Right renal pelvis (tissue), 4 donors: Measurements from ENCODE around the gene DPY19L1. TPM values are rescaled to one million over a fixed set of nuclear protein-coding genes. Genes with fewer than 3 reads are reported as not detected.
"Not testable (repeated sequence)": the region's sequence is repeated elsewhere in the genome, so short reads cannot be mapped to it uniquely, and the experiment has no call there.

ENCODE experiments used
- DNase-seq, 4 donors: peaks; one replicate each; pipeline ENCODE4 v3.0.0-alpha.2; 2013; ENCODE audit warnings: low read depth in 4 of 4, low spot score in 3 of 4, missing footprints in 1 of 4
- polyA plus RNA-seq, 4 donors: library from polyadenylated mRNA; unstranded; fragments of 120-200 nt; gene quantifications; one replicate each; pipeline ENCODE4 v1.2.1, GENCODE V29; 2013; ENCODE audit not compliant: insufficient read length in 4 of 4

The DPY19L1 gene
- polyA plus RNA-seq, 4 donors = 26.2 to 39.9 (median 37.3) TPM

DNA sequence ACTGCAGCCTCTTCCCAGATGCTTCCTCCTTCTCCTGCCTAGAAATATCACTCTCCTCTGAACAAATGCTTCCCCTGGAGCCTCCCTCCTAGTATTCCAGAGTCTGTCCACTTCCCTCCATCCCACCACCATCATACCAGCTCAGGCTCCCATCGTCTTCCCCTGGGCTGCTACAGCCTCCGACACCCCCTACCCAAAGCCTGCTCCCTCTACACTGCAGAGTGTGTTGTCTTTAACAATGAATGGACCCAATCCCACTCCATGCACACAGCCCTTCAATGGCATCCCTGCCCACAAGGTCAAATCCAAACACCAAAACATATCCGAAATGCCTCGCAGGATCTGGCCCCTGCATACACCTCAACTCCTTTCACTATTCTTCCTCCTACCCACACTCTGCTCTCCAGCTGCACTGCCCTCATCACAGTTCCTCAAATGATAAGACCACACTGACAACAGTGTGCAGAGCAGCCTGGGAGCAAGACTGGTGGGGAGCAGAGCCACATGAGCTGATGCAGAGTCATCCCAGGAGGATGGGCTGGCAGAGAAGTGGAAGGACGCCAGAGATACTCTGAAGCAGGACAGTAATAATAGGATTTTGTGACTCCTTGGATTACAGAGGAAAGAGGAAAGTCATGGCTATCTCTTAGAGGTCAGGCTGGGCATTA is 40.7 kb downstream of the DPY19L1 start:
- DNase-seq = not testable (repeated sequence)

DNA sequence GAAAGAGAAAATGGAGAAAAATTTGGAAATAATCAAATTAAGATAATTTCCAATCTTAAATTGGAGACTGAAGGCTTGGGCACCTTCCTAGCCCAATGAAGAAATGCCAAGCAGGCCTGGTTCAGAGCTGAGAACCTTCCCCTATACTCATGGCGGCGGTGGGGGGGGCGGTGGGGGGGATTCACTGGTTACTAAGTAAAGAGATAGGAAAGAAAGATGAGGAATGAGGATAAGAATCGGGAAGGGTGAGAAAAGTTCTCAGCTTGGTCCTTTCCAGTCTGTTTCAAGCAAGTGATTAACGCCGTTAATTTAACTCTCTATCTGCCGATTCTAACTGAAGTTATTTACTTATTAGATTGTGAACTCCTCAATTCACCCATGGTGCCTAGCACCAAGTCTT is 41.5 kb downstream of the DPY19L1 start:
- DNase-seq = no peak

DNA sequence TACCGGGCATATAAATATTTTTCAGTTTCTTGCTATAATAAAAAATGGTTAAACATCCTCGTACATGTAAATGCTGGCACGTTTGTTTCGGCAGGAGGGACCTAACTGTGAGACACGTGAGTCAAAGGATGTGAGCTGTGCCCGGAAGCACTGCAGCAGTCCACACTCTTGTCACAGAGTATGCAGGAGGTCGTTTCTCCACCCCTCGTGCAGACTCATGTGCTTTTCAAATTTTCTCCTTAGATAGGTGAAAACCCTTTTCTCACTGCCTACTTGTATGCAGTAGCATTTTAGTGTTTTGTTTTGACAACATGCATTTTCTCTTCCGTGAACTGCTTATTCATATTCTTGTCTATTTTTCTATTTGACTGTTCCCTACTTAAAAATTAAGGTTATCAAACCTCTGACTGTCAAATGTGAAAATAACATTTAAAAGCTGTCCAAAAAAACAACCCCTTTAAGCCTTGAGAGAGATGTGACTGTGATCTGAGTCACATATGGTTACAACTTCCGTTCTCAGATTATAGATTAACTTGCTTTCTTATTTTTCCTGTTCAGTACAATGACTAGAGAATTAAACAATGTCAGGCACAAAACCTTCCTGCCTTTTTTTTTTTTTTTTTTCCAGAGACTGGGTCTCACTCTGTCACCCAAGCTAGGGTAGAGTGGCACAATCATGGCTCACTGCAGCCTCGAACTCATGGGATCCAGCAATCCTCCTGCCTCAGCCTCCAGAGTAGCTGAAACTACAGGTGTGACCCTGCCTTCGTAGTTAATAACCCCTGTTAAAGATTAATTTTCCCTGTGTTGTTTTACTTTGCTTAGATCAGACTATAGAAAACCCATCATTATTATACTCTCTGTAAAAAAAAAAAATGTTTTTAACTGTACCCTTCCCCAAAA is 45.1 kb downstream of the DPY19L1 start:
- no peak for DNase-seq

DNA sequence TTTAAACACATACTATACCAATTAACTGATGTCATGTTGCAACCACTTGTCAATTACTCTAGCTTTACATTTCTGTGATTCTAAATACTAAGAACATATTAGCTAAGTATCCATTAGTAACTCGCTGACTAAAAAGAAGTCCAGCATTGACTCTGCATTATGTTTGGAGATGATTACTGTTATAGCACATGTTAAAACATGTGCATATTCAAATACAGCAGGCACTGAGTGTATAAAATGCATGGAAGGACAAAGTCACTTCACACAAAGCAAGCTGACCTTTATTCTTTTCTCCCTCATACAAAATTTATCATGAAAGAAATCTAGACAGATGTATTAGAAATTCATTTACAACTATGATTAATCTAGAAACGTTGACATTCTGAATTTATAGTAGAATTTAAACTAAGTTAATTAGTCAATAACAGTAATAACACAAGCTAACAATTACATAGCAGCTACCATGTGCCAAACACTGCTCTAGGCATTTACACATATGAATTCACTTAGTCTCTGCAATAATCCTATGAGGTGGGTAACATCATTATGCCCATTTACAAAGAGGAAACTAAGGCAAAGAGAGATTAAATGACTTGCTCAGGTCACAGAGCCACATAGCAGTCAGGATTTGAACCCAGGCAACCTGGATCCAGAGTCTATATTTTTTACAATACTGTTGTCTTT is 48.7 kb downstream of the DPY19L1 start:
- DNase-seq = not testable (repeated sequence)

DNA sequence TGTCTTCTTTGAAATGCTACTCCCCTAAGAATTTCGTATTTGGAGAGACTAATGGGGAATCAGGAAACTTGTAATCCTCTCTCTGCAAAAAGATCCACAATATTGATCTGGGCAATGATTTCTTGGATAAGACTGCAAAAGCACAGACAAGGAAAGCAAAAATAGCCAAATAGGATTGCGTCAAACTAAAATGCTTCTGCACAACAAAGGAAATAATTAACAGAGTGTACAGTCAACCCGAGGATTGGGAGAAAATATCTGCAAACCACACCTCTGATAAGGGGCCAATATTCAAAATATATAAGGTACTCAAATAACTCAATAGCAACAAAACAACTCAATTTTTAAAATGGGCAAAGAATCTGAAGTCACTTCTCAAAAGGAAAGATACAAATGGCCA is 52.1 kb downstream of the DPY19L1 start:
- not testable (repeated sequence) for DNase-seq

DNA sequence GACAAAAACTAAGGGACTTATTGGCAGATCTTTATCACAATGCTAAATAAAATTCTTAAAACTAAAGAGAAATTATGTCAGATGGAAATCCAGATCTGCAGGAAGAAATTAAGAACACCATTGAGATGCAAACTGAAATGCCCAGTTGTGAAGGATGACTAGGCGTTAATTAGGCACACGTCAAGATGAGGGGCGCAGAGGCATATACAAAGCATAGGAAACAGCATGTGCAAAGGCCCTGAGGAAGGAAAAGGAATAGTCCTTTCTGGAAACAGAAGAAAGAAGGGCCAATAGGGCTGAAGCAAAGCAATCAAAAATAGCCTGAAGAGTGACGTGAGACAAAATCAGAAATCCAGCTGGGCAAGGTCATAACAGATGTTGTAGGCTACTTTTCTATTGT is 53.1 kb downstream of the DPY19L1 start:
- not testable (repeated sequence) for DNase-seq

DNA sequence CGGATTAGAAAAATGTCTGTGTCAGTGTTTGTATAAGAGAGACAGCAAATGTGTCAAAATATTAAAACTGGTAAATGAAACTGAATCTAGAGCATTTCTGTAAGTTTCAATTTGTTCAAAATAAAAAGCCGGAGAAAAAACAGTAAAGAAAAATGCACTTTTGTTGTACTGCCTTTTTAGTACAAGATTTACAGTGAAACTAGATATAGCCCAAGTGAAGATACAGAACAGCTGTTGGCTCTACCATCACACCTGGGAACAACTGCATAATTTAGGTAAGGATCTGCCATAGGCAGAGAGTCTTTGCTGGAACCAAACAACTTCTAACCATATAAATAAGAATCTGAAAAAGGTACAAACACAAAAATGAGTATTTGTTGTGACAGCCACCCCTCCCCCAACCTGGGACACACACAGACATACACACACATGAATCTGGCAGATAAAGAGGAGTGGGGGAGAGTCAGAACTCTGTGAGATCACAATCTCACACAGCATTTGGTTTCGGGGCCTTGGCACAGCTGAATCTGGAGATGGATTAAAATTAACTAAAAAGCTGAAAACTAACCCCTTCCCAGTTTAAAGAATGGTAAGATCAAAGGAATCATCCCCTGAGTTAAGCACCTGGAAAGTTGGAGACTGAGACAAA is 54.8 kb downstream of the DPY19L1 start:
- no peak for DNase-seq

DNA sequence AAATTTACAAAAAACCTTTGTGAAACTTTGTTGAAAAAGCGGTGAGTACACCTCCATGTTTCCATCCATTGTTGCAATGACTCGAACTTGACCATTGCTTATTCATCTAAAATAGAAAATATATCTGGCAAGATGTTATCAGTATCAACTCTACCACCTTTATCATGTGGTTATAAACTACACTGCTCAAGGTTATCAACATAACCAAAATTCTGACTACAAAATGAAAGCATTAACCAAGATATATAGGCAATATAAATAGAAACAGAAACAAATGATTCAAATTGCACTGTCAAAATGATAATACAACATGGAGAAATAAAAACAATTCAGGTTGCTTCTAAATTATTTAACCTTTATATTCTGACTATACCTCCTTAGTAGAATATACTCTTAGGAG is 58.2 kb downstream of the DPY19L1 start:
- not testable (repeated sequence) for DNase-seq

DNA sequence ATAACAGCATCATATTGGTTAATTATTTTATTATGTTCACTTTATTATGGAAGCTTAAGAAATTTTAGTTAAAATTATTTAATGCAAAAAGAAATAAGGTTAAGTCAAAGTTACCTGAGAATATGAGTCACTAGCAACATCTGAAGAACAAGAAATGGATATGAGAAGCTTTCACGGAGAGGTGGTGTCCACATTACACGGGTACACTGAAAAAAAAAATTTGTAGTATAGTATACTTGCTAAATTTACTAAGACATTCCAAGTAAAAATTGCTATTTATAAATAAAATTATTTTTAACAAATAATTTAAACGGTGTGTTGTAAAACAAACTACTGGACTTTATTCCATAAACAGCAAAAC is 63.9 kb downstream of the DPY19L1 start:
- DNase-seq = no peak

DNA sequence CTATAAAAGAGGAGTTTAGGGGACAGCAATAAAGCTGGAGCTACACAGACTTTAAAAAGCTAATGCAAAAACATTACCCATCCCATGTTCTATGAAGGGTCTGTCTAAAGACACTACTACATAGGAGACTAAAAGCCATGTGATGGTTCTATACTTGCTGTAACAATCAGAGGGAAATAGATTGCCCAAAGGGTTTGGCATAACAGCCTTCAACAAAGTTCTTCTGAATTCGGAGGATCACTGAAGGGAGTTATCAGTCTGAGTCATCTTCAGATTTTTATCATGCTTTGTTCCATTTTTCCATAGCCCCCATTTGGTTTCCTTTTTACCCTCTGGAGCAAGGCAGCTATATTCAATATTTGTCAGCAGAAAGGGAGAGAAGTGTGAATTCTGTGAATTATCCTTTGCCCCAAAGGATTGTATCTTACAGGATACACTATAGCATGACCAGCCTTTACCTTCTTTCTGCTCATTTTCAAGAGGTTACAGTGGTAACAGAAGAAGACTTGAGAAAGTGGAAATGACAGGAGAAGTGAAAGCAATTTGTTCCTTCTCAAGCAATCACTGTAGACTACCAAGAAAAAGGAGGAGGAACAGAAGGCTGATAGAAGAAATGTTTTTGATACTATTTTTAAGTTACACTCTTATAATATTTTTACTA is 64.4 kb downstream of the DPY19L1 start:
- DNase-seq = not testable (repeated sequence)

DNA sequence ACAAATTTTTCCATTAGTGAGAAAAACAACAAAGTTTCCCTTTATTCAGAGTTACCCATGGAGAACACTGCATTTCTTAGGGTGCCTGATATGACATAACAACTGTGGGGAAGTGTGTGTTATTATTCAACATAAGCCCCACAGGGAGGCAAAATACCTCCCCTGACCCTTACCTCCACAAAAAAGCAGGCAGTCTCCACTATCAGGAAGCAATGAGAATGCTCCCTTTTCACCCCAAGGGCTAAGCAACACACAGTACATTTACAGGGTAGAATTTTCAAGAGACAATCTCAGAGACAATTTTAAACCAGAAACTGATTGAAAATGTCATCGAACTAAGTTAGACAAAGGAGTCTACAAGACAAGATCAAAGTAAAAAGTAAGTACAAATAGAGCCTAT is 69.5 kb downstream of the DPY19L1 start:
- not testable (repeated sequence) for DNase-seq

DNA sequence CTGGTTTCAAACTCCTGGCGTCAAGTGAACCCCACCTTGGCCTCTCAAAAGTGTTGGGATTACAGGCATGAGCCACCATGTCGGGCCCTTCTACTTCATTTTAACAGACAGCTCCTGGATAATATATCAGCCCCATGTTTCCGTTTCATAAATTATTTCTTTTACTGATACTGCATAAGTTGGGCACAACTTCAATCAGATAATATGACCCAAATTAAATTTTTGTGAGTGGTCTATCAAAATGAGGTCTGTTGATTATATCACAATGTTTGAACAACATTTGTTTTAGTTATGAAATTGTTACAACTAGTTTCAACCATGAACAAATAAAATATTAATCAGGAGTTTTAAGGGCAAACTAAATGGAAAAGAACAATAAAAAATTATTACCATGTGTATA is 70.8 kb downstream of the DPY19L1 start:
- not testable (repeated sequence) for DNase-seq

DNA sequence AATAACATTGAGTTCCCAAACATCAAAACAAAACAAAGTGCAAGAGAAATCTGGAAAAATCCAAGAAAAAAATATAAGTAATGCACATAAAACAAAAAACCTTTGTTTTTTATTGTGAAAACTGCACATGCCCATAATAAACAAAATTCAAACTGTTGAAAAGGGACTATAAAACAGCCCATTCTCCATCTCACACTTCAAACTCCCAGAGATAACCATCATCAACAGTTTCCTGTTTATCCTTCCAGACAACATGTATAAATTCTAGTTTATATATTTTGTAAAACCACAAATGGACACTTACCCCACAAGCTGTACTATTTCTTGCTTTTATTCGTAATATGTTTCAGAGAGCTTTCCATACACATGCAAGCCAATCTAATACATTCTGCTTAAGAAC is 79.3 kb downstream of the DPY19L1 start:
- DNase-seq = no peak

DNA sequence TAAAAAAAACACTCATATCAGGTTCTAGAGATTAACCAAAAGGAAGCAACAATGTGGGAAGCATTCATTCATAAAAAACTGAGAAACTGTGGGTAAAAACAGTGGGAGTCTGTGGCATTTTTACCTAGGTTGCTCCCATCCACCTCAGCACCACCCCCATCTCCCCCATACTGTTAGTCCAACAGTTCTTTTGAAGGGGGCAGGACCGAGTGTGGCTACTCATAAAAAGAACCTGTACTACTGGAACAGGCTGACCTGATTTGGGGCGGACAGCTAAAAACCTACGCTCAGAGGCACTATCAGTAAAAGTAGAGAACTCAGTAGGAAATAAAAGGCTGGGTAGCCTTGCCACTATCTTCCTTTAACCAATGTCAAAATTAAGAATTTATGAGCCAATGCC is 84.5 kb downstream of the DPY19L1 start:
- no peak for DNase-seq

DNA sequence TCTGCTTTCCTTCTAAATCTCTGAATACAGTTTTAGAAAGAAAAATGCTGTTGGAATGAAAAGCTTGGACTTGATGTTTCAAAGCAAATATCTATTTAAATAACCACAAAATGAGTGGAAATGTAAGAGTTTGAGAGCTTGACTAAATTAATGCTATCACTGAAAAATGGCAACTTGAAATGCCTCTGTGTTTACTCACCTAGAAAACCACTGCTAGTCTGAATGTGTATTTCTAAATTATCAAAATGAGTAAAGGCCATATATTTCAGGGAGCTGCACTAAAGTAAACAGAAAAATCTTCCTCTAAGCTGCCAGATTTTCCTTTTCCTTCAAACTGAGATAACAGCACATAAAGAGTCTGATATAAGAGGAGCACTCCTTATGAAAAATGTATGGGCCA is 87.9 kb downstream of the DPY19L1 start:
- no peak for DNase-seq

DNA sequence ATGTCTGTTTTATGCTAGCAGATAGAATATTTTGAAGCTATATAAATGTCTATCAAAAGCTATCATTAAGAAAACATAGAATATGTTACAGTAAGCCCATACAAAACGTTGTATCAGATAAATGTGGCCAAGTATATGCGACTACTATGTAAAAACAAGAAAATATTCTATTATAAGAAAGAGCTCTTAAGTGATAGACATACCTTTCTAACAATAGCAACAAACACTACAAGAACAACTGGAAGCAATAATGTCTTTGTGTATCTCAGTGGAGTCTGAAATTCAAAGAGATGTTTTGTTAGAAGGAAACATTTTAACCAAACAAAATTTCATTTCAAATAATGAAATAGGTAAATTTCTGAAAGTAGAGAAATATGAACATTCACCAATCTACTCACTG is 89.9 kb downstream of the DPY19L1 start:
- DNase-seq = not testable (repeated sequence)

DNA sequence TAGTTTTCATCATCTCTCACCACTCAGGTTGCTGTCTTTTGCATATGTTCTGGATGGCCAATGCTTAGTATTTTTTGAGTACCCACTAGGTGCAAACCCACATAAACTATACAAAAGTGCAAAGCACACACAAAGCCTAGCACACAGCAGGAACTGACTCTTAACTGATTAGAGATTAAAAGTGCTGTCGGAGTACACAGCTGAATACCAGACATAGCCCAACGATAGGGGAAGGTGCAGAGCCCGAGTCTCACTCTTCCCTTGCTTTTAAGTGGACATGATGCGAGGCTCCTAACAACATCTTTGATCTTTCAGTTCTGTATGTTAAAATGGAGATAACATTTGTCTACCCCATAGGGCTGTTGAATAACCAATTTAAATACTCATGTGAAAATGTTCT is 90.8 kb downstream of the DPY19L1 start:
- no peak for DNase-seq

DNA sequence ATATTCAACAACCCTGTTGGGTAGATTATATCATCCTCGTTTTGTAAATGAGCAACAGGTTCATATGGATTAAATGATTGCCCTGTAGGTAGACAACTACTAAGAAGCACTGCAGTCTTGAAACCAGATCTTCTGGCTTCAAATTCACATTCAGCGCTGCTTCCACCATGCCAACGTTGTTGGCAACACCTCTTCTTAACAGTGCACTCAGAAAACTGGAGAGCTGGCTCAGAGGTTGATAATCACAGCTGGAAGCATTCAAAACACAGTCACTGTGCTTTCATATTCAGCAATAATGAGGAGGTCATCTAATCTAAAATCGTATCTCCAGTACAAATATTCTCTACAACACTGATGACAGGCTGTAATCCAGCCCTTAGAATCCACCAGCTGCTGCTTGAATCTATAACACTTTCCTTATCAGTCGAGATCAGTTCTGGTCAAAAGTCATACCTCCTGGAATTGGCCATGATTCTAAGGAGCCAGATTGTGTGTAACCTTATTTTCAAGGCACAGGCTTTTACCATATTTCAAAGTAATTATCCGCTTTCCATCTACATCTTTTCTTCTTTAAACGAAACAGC is 91.3 kb downstream of the DPY19L1 start:
- DNase-seq = not testable (repeated sequence)

DNA sequence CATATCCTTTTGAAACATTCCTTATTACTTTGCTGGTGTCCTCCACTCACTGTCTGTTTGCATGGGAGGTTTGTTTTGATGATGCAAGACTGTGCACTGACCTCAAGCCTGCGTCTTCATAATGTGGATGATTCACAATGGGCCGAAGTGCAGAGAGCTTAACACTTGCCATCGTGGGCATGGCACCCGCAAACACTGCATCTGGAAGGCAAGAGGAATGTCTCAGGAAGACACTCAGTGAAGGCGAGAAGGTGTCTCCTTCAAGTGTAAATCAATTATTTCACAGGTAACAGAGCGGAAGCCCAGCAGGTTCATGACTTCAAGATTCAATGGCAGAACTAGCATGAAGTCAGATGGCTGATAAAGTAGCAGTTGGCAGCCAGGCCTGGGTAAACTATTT is 98.1 kb downstream of the DPY19L1 start:
- DNase-seq = no peak

DNA sequence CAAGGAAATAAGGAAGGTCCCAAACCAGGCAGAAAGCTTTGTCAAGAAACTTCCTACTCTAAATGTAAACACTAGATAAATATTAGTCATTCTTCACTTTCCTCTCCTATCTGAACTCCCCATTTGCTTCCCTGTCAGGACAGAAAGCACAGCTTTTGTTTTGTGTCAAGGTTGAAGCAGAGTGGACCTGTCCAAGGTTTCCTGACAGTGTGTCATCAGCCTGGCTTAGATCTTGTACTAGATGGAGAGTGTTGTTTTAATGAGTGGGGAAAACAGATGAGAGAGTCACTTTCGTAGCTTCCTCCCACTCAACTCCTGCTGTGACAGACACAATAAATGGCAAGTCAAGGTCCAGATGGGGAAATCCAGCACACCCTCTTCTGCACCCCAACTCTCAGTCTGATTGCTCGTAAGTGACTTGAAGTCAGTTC is 101.5 kb downstream of the DPY19L1 start:
- not testable (repeated sequence) for DNase-seq
